Lung (tissue), 12 donors: ENCODE measurements around the gene KLF11. TPM values are rescaled to one million over a fixed set of nuclear protein-coding genes. Genes with fewer than 3 reads are reported as not detected.
"Not testable (repeated sequence)": the region's sequence is repeated elsewhere in the genome, so short reads cannot be mapped to it uniquely, and the experiment has no call there.

Experiments
- ATAC-seq: fragments of 200-7000 bp; cut with Tn5 transposase; one replicate; pipeline ENCODE4 v1.9.1; 2020; ENCODE audit warnings: moderate number of reproducible peaks; ENCODE audit not compliant: insufficient read depth, low FRiP score
- DNase-seq, 3 donors: peaks; one replicate each; pipeline ENCODE4 v3.0.0-alpha.2; 2013 to 2017
- H3K27ac ChIP-seq, 2 donors: one replicate each; pipeline ENCODE4 v1.5.1; 2013; ENCODE audit warnings: mild to moderate bottlenecking in 2 of 2, moderate library complexity in 2 of 2, control low read depth in 1 of 2, inconsistent platforms in 1 of 2, low read depth in 1 of 2, low read length in 1 of 2
- H3K27me3 ChIP-seq, 3 donors: one replicate each; pipeline ENCODE4 v1.5.1; 2013; ENCODE audit warnings: low read length in 2 of 3; ENCODE audit not compliant: control insufficient read depth in 3 of 3, insufficient read depth in 3 of 3
- H3K36me3 ChIP-seq, 4 donors: one replicate each; pipeline ENCODE4 v1.5.1; 2013; ENCODE audit warnings: low read length in 4 of 4, mild to moderate bottlenecking in 1 of 4, moderate library complexity in 1 of 4; ENCODE audit not compliant: control insufficient read depth in 4 of 4, insufficient read depth in 4 of 4
- H3K4me1 ChIP-seq, 5 donors: one replicate each; pipeline ENCODE4 v1.5.1; 2013; ENCODE audit warnings: low read length in 5 of 5, mild to moderate bottlenecking in 2 of 5, moderate library complexity in 1 of 5; ENCODE audit not compliant: control insufficient read depth in 5 of 5, insufficient read depth in 5 of 5
- H3K4me3 ChIP-seq: one replicate; pipeline ENCODE4 v1.5.1; 2013; ENCODE audit warnings: mild to moderate bottlenecking, control low read depth, moderate library complexity
- H3K9ac ChIP-seq, 2 donors: one replicate each; pipeline ENCODE4 v1.5.1; 2013; ENCODE audit warnings: low read length in 2 of 2, control low read depth in 1 of 2; ENCODE audit not compliant: insufficient read depth in 1 of 2
- H3K9me3 ChIP-seq, 4 donors: one replicate each; pipeline ENCODE4 v1.5.1; 2013; ENCODE audit warnings: low read length in 3 of 4, mild to moderate bottlenecking in 1 of 4, moderate library complexity in 1 of 4; ENCODE audit not compliant: control insufficient read depth in 4 of 4, insufficient read depth in 3 of 4
- WGBS, 2 donors: extraction: QIAGEN DNeasy Blood & Tissue Kit; methylation state at CpG; one replicate each; pipeline ENCODE4 v1.1.7; 2013; 5-methylcytosine and 5-hydroxymethylcytosine counted together
- polyA plus RNA-seq, 2 donors: library from polyadenylated mRNA; stranded (reverse); fragments of 200-250 nt; gene quantifications; one replicate each; pipeline ENCODE4 v1.2.1, GENCODE V29; 2013
- total RNA-seq, 2 donors: library from RNA; depleted of rRNA in 1 of 2; stranded (reverse); fragments of >200 nt in 1 of 2; gene quantifications; one replicate each; pipeline ENCODE4 v1.2.1, GENCODE V29; 2014 to 2021
- TF ChIP-seq, protein P1 (sequence below): IDR thresholded peaks from 2 replicates; pipeline ENCODE4 v1.5.1; 2012; ENCODE audit warnings: mild to moderate bottlenecking; ENCODE audit errors: control extremely low read depth, extremely low read depth
- donor health status: control.
- donor health status: control.
- donor health status: Bipolar disorder and iron deficiency.
- donor health status: healthy.
- donor health status: DM: yes; HTN: yes; CAD: no.

KLF11 gene
- total and polyA plus RNA-seq, 4 donors: 7.4 to 21.8 (median 17.3) TPM

DNA sequence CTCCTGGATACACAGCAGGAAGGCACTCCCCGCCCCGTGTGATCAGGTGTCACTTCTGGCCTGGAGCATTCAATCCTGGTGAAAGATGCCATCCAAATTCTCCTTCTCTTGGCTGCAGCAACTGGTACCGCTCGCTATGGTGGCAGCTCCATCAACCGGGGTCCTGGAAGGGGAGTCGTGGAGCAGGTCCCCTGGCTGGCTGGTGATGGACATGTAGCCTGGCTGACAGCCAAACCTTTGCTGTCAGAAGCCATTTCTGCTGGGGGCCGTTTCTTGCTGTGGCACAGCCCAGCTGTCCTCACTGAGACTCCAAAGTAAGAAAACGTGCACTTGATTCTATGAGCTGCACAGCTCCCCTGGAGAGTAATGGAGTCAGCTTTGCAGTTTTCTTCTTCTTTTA lies 44.0 kb downstream of the KLF11 start:
- Histone ChIP-seq H3K9ac (no peak overlapping the region), H3K4me1 (peaks cover 0 to 19% (median 7%) of the 10 kb centered on the region in 5 donors), H3K4me3 (no peak overlapping the region), H3K27me3 (peaks cover 0 to 44% (median 35%) of the 10 kb centered on the region in 3 donors), H3K9me3 (peaks cover 0 to 8% (median 0%) of the 10 kb centered on the region in 4 donors), H3K27ac (no peak overlapping the region), H3K36me3 (no peaks in the 10 kb centered on the region)
- ATAC-seq: no peak
- TF ChIP-seq, protein P1, sequence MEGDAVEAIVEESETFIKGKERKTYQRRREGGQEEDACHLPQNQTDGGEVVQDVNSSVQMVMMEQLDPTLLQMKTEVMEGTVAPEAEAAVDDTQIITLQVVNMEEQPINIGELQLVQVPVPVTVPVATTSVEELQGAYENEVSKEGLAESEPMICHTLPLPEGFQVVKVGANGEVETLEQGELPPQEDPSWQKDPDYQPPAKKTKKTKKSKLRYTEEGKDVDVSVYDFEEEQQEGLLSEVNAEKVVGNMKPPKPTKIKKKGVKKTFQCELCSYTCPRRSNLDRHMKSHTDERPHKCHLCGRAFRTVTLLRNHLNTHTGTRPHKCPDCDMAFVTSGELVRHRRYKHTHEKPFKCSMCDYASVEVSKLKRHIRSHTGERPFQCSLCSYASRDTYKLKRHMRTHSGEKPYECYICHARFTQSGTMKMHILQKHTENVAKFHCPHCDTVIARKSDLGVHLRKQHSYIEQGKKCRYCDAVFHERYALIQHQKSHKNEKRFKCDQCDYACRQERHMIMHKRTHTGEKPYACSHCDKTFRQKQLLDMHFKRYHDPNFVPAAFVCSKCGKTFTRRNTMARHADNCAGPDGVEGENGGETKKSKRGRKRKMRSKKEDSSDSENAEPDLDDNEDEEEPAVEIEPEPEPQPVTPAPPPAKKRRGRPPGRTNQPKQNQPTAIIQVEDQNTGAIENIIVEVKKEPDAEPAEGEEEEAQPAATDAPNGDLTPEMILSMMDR: no peak
- no peak for DNase-seq
- WGBS, 2 donors: 71 to 75% methylated on average over 8 of the region's 8 CpGs

DNA sequence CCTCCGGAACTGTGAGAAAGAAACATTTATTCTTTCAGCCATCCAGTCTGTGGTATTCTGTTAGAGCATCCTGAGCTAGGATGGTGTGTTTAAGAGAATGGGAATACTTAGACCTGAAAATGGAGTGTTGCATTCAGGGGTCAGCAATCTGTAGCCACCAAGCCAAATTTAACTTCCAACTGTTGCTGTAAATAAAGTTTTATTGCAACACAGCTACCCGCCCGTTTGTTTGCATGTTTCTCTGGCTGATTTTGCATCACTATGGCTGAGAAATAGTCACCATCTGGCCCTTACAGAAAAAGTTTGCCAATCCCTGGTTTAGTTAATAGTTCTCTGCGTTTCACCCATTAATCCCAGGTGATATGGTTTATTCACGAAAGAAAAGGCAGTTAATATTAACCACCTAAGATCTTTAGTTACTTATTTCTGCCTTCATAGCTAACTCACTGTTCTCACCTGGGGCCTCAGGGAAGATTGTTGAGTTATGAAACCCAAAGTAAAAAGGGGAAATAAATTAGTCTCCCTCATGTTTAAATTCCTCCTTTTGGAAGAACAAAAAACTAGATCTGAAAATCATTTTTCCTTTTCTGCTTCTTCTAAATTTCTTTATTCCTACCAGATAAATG lies 46.3 kb downstream of the KLF11 start:
- peaks cover 0 to 11% (median 6%) of the 10 kb centered on the region in 5 donors for H3K4me1 ChIP-seq
- TF ChIP-seq, protein P1: no peak
- H3K27ac ChIP-seq: no peak overlapping the region
- peak in 2 of 3 donors; percentile 17 to 50 for DNase-seq
- no peak overlapping the region for H3K9ac ChIP-seq
- peaks cover 0 to 11% (median 0%) of the 10 kb centered on the region in 4 donors for H3K9me3 ChIP-seq
- no peaks in the 10 kb centered on the region for H3K36me3 ChIP-seq
- ATAC-seq: no peak
- H3K27me3 ChIP-seq: peaks cover 0 to 33% (median 30%) of the 10 kb centered on the region in 3 donors
- no peak overlapping the region for H3K4me3 ChIP-seq
- 45 to 56% methylated on average over 5 of the region's 5 CpGs for WGBS, 2 donors

DNA sequence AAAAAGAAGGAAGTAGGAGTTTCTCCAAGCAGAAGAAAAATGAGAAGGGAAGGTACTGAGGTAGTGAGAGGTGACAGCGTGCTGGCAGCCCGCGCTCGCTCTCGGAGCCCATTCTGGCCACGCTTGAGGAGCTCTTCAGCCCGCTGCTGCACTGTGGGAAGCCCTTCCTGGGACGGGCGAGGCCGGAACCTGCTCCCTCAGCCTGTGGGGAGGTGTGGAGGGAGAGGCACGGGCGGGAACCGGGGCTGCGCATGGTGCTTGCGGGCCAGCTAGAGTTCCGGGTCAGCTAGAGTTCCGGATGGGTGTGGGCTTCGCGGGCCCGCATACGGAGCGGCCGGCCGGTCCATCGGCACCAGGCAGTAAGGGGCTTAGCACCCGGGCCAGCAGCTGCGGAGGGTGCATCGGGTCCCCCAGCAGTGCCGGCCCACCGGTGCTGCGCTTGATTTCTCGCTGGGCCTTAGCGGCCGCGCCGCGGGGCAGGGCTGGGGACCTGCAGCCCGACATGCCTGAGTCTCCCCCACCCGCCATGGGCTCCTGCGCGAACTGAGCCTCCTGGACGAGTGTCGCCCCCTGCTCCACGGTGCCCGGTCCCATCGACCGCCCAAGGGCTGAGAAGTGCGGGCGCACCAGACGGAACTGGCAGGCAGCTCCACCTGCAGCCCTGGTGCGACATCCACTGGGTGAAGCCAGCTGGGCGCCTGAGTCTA lies 48.0 kb downstream of the KLF11 start:
- peak in 1 of 3 donors; percentile 35 for DNase-seq
- H3K27ac ChIP-seq: no peak overlapping the region

DNA sequence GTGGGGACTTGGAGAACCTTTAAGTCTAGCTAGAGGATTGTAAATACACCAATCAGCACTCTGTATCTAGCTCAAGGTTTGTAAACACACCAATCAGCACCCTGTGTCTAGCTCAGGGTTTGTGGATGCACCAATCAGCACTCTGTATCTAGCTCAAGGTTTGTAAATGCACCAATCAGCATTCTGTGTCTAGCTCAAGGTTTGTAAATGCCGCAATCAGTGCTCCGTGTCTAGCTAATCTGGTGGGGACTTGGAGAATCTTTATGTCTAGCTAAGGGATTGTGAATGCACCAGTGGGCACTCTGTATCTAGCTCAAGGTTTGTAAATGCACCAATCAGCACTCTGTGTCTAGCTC lies 48.5 kb downstream of the KLF11 start:
- not testable (repeated sequence) for ATAC-seq, H3K36me3 ChIP-seq, H3K27ac ChIP-seq, H3K4me3 ChIP-seq, DNase-seq, H3K9ac ChIP-seq
- WGBS, 2 donors: 95 to 97% methylated on average over 2 of the region's 2 CpGs
- Histone ChIP-seq H3K27me3 (peaks cover 0 to 29% (median 28%) of the 10 kb centered on the region in 3 donors), H3K4me1 (peaks cover 0 to 11% (median 6%) of the 10 kb centered on the region in 5 donors), H3K9me3 (peaks cover 0 to 11% (median 0%) of the 10 kb centered on the region in 4 donors)

More for the DNA sequence above, 48.0 kb downstream of the KLF11 start:
- WGBS, 2 donors: 11 to 16% methylated on average over 51 to 52 of the region's 52 CpGs
- H3K4me3 ChIP-seq: peak overlapping the region; percentile 13
- TF ChIP-seq, protein P1: no peak
- peaks cover 0 to 29% (median 28%) of the 10 kb centered on the region in 3 donors for H3K27me3 ChIP-seq
- peaks cover 0 to 11% (median 0%) of the 10 kb centered on the region in 4 donors for H3K9me3 ChIP-seq
- H3K36me3 ChIP-seq: no peaks in the 10 kb centered on the region
- no peak overlapping the region for H3K9ac ChIP-seq
- ATAC-seq: no peak
- peaks cover 0 to 11% (median 6%) of the 10 kb centered on the region in 5 donors for H3K4me1 ChIP-seq
